ENCODE results near the gene PLA2G10.

The PLA2G10 gene

DNA sequence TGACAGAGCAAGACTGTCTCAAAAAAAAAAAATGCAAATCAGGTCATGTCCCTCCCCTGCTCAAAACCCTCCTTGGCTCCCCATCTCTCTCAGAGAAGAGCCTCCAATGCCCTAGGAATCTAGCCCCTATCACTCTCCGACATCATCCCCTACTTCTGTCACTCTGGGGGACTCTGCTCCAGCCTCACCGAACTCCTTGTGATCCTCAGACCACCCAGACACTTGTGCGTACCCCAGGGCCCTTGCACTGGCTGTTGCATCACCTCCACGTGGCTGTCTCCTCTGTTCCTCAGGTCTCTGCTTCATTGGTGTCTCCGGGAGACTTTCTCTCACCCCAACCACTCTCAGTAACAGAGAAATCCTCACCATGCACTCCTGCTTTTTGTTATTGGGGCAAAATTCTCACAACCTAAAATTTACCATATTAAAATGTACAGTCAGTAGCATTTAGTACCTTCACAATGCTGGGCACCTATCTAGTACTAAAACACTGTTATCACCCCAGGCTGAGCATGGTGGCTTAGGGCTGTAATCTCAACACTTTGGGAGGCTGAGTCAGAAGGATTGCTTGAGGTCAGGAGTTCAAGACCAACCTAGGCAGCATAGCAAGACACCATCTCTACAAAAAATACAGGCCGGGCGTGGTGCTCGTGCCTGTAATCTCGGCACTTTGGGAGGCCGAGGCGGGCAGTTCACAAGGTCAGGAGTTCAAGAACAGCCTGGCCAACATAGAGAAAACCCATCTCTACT lies 15.2 kb downstream of the PLA2G10 start:
- no peak for FAIRE-seq

DNA sequence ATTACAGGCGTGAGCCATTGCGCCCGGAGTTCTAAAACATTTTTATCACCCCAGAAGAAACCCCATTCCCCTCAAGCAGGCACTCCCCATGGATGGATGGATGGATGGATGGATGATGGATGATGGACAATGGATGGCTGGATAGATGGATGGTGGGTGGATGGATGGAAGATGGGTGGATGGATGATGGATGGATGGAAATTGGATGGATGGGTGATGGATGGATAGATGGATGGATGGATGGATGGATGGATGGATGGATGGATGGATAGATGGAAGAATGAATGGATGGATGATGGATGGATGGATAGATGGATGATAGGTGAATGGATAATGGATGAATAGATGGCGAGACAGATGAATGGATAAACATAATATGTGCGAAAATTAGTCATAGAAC lies 16.5 kb downstream of the PLA2G10 start:
- FAIRE-seq (no peak), DNase-seq (ENCODE audit: insufficient read length) (no peak)
- no peak for TF ChIP-seq POLR2A (IDR thresholded peaks at IDR 0.05; ENCODE audit: low read depth, low read length)
- TF ChIP-seq TAF1 (IDR thresholded peaks at IDR 0.05; ENCODE audit: borderline replicate concordance, low read depth, low read length) = no peak
- TF ChIP-seq POLR2AphosphoS5 (IDR thresholded peaks at IDR 0.05; ENCODE audit: low read depth, low read length) = no peak

More for the DNA sequence above, 15.2 kb downstream of the PLA2G10 start:
- no peak for TF ChIP-seq POLR2AphosphoS5 (IDR thresholded peaks at IDR 0.05; ENCODE audit: low read depth, low read length)
- no peak for TF ChIP-seq POLR2A (IDR thresholded peaks at IDR 0.05; ENCODE audit: low read depth, low read length)
- no peak for TF ChIP-seq TAF1 (IDR thresholded peaks at IDR 0.05; ENCODE audit: borderline replicate concordance, low read depth, low read length)
- DNase-seq (ENCODE audit: insufficient read length) = no peak

DNA sequence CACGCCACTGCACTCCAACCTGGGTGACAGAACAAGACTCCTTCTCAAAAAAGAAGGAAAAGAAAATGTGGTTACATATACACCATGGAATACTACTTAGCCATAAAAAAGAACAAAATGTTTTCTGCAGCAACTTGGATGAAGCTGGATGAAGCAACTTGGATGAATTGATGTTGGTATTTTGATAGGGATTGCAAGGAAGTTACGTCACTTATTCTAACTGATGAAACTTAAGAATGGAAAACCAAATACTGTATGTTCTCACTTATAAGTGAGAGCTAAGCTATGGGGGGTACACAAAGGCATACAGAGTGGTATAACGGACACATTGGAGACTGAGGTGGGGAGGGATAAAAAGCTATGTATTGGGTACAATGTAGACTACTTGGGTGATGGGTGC lies 17.5 kb downstream of the PLA2G10 start:
- FAIRE-seq = no peak
- no peak for DNase-seq (ENCODE audit: insufficient read length)
- TF ChIP-seq TAF1 (IDR thresholded peaks at IDR 0.05; ENCODE audit: borderline replicate concordance, low read depth, low read length) = no peak
- no peak for TF ChIP-seq POLR2AphosphoS5 (IDR thresholded peaks at IDR 0.05; ENCODE audit: low read depth, low read length)
- TF ChIP-seq POLR2A (IDR thresholded peaks at IDR 0.05; ENCODE audit: low read depth, low read length) = no peak

DNA sequence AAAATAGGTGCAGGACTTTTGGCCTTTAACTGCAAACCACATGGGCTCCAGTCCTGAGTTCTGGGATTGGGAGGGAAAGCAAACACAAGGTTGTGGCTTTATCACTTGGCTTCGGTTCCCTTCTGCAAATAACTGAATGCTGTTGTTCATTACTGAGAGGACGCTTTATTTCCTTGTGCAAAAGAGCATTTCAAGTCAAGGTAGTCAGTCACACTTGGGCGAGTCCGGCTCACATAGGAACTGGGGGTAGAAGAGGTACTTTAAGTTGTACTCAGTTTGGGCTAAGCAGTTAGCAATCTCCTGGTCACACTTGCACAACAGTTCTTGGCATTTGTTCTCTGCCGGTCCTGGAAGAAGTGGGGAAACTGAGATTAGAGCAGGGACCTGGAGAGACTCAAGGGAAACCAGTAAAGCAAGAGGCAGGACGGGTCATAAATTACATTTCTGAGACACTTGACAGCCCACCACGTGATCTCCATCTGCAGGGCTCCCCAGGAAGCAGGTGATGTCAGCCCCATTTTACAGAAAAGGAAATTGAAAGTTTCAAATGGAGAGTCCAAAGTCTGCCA lies 21.6 kb downstream of the PLA2G10 start:
- DNase-seq (ENCODE audit: insufficient read length) (peak; percentile 53), FAIRE-seq (peak; percentile 33)
- TF ChIP-seq TAF1 (IDR thresholded peaks at IDR 0.05; ENCODE audit: borderline replicate concordance, low read depth, low read length) (no peak), POLR2AphosphoS5 (IDR thresholded peaks at IDR 0.05; ENCODE audit: low read depth, low read length) (no peak), POLR2A (IDR thresholded peaks at IDR 0.05; ENCODE audit: low read depth, low read length) (no peak)

DNA sequence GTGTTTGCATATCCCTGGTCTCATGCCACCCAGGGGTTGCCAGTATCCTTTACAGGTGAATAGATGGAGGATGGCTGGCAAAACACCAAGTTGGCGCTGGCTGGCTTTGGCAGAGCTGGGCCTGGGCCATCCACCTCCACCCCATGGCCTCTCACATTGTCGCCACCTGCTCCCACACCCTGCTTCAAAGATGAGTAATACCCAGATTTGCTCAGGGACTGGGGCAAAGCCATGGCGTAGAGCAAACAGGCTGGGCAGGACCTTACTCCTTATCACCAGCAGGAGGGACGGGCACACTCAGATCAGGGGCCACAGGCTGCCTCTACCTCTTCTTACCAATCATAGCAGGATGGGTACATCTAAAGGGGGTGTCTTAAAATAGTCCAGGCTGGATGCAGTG lies 24.3 kb downstream of the PLA2G10 start:
- DNase-seq (ENCODE audit: insufficient read length) = no peak
- TF ChIP-seq TAF1 (IDR thresholded peaks at IDR 0.05; ENCODE audit: borderline replicate concordance, low read depth, low read length) (no peak), POLR2AphosphoS5 (IDR thresholded peaks at IDR 0.05; ENCODE audit: low read depth, low read length) (no peak), POLR2A (IDR thresholded peaks at IDR 0.05; ENCODE audit: low read depth, low read length) (no peak)
- FAIRE-seq = no peak

DNA sequence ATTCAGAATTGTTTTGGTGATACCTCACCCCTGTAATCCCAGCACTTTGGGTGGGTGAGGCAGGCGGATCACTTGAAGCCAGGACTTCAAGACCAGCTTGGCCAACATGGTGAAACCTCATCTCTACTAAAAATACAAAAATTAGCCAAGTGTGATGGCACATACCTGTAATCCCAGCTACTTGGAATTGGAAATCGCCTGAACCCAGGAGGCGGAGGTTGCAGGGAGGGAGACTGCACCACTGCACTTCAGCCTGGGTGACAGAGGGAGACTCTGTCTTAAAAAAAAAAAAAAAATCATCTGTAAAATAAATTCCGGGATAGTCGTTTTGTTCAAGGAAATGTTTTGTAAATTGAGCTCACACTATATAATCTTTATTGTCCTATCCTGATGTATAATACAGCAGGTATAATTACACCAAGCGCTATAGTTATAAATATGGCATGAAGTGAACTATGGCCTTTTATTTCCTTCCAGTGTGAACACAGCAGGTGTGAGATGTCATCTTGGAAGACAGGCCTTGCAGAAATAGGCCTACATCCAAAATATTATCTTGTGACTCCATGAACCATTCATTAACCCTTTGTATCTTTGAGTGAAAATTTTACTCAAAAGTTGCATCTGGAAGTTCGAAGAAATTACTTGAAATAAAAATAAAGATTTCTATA lies 25.4 kb downstream of the PLA2G10 start:
- FAIRE-seq (no peak), DNase-seq (ENCODE audit: insufficient read length) (no peak)
- TF ChIP-seq POLR2A (IDR thresholded peaks at IDR 0.05; ENCODE audit: low read depth, low read length) (no peak), TAF1 (IDR thresholded peaks at IDR 0.05; ENCODE audit: borderline replicate concordance, low read depth, low read length) (no peak), POLR2AphosphoS5 (IDR thresholded peaks at IDR 0.05; ENCODE audit: low read depth, low read length) (no peak)

DNA sequence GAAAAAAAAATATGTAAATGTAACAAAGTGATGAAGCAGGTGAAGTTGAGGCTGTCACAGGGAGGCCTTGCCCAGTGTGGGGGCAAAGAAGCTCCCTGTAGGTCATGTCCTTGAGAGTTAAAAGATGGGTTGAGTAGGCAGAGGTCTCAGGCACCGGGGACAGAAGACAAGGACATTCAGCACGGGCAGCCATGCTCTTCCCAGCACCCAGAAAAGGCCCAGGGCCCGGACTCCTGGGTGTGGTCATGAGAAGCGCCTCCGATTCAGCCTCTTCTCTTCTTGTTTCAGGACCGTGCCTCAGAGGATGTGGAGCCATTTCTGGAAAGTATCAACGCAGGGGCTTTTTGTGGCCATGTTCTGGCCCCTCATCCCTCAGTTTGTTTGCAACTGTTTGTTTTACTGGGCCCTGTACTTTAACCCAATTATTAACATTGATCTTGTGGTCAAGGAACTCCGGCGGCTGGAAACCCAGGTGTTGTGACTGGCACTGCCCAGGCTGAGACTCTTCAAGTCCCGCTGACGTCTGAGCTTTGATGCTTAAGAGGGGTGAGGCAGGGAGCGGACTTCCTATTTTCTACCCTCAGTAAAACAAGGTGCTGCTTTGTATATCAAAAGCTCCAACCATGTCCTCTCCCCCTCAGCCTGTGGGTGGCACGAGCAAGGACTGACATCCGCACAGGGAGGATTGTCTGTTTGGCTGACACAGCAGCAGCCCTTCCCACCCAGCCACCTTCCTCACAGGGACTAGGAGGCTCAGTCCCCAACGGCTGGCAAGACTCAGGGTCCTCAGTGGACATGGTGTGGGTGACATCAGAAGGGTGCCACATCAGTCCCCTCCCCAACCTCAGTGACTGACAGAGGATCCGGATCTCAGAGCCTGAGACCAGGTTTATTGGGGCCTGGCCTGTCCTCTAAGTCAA lies 26.5 kb downstream of the PLA2G10 start:
- no peak for TF ChIP-seq POLR2A (IDR thresholded peaks at IDR 0.05; ENCODE audit: low read depth, low read length)
- no peak for DNase-seq (ENCODE audit: insufficient read length)
- FAIRE-seq = no peak

DNA sequence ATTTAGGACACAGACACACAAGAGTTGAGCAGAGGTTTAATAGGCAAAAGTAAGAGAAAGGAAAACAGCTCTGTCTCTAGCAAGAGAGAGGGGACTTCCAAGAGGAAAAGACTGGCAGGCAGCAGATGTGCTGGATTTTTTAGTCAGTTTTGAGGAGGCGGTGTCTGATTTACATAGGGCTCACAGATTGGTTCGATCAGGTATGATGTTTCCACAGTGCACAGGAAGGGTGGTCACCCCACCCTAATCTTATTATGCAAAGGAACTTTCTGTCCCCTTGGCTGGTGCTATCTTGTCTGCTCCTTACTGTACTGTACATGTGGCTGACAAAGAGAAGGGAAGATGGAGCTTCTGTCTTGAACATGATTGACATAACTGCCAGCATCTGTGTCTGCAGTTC lies 36.0 kb downstream of the PLA2G10 start:
- TF ChIP-seq POLR2A (IDR thresholded peaks at IDR 0.05; ENCODE audit: low read depth, low read length) (peak; percentile 53), TAF1 (IDR thresholded peaks at IDR 0.05; ENCODE audit: borderline replicate concordance, low read depth, low read length) (peak; percentile 28; the same call in 1 of the 2 replicates), POLR2AphosphoS5 (IDR thresholded peaks at IDR 0.05; ENCODE audit: low read depth, low read length) (no peak)
- peak; percentile 33 for DNase-seq (ENCODE audit: insufficient read length)

DNA sequence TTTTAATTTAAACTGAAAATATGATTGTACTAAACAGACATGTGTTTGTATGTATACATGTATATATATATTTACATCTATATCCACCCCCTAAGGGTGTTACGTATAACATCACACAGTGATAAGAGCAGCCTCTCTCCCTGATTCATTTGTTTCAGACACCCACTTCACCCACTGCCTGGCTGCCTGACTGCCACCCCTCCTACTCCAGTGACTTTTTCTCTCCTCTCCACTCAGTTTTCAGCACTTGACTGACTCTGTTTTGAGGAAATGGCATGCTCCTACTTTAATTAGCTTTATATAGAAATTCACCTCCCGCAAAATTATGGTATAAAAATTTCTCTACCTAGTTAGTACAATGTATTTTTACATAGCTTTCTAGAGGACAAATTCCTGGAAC lies 41.4 kb downstream of the PLA2G10 start:
- FAIRE-seq (no peak), DNase-seq (ENCODE audit: insufficient read length) (no peak)
- TF ChIP-seq POLR2AphosphoS5 (IDR thresholded peaks at IDR 0.05; ENCODE audit: low read depth, low read length) (no peak), TAF1 (IDR thresholded peaks at IDR 0.05; ENCODE audit: borderline replicate concordance, low read depth, low read length) (no peak), POLR2A (IDR thresholded peaks at IDR 0.05; ENCODE audit: low read depth, low read length) (no peak)

More for the DNA sequence above, 36.0 kb downstream of the PLA2G10 start:
- peak; percentile 68 for FAIRE-seq

DNA sequence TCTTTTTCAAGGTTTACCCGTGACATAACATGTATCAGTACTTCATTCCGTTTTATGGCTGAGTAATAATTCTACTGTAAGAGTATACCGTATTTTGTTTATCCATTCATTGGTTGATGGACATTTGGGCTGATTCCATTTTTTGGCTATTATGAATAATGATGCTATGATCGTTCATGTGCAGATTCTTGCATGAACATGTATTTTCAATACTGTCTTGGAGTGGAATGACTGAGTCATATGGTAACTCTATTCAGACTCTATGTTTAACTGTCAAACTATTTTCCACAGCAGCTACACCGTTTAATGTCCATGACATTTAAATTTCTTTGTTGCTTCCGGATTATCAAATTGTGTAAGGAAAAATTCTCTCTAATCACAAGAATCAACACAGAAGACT lies 43.5 kb downstream of the PLA2G10 start:
- no peak for TF ChIP-seq TAF1 (IDR thresholded peaks at IDR 0.05; ENCODE audit: borderline replicate concordance, low read depth, low read length)
- no peak for TF ChIP-seq POLR2A (IDR thresholded peaks at IDR 0.05; ENCODE audit: low read depth, low read length)
- TF ChIP-seq POLR2AphosphoS5 (IDR thresholded peaks at IDR 0.05; ENCODE audit: low read depth, low read length) = no peak
- FAIRE-seq = no peak
- no peak for DNase-seq (ENCODE audit: insufficient read length)

DNA sequence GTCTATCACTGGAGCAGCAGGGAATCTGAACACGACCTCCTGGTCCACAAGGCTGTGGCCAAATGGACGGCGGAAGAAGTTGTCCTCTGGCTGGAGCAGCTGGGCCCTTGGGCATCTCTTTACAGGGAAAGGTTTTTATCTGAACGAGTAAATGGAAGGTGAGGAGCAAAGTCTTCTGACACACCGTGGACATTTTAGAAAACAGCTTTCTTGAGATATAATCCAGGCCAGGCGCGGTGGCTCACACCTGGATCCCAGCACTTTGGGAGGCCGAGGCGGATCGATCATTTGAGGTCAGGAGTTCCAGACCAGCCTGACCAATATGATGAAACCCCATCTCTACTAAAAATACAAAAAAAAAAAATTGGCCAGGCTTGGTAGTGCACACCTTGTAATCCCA lies 44.3 kb downstream of the PLA2G10 start:
- DNase-seq (ENCODE audit: insufficient read length) (no peak), FAIRE-seq (no peak)
- TF ChIP-seq POLR2A (IDR thresholded peaks at IDR 0.05; ENCODE audit: low read depth, low read length) (no peak), POLR2AphosphoS5 (IDR thresholded peaks at IDR 0.05; ENCODE audit: low read depth, low read length) (no peak), TAF1 (IDR thresholded peaks at IDR 0.05; ENCODE audit: borderline replicate concordance, low read depth, low read length) (no peak)

Data from GM12892 (cell line).